G401 (cell line): ENCODE measurements around the gene CFAP61. TPM values are rescaled to one million over a fixed set of nuclear protein-coding genes. Genes with fewer than 3 reads are reported as not detected.
"Not testable (repeated sequence)": the region's sequence is repeated elsewhere in the genome, so short reads cannot be mapped to it uniquely, and the experiment has no call there.

Source experiments
- DNase-seq: peaks from one replicate; pipeline ENCODE4 v3.0.0-alpha.2; 2015; ENCODE audit warnings: low spot score
- in situ Hi-C: cut with HindIII; loops from 2 replicates; pipeline ENCODE4 v1.10.0; 2016; ENCODE audit warnings: low sequenced_read_pairs, mixed read lengths
- total RNA-seq: library from RNA; depleted of rRNA; stranded (reverse); fragments of >200 nt; shearing (Covaris generic); gene quantifications from 2 replicates; pipeline ENCODE4 v1.2.3, GENCODE V29; 2014; rRNA removed

CFAP61 gene
- not detected in 2 replicates for total RNA-seq

GRCh38 chr20:20052074-20052970 is at the start of gene CFAP61, which contains the start of gene CRNKL1:
Gene CFAP61, plus strand, starts transcription at chr20:20052532. Its CDS starts 4,122 bp downstream, at chr20:20056654.
Gene CRNKL1, minus strand, starts transcription at chr20:20052466. Its CDS starts 124 bp downstream, at chr20:20052342.
- DNase-seq = peak; percentile 96
- in situ Hi-C loops = no loop called here

GRCh38 chr20:20003031-20003954 is 49.0 kb upstream of the CFAP61 start:
- in situ Hi-C loops = no loop called here

GRCh38 chr20:20003955-20004322 is 48.4 kb upstream of the CFAP61 start:
- in situ Hi-C loops, DNase-seq: not testable (repeated sequence)

More at GRCh38 chr20:20003031-20003954, 49.0 kb upstream of the CFAP61 start:
- no peak for DNase-seq

- no peak for DNase-seq
- in situ Hi-C loops = no loop called here
Observed at GRCh38 chr20:20005342-20005741, 47.0 kb upstream of the CFAP61 start.

- DNase-seq = peak; percentile 36
- in situ Hi-C loops = no loop called here
Observed at GRCh38 chr20:20009784-20010253, 42.5 kb upstream of the CFAP61 start.

GRCh38 chr20:20010639-20011500 is 41.5 kb upstream of the CFAP61 start:
- in situ Hi-C loops = no loop called here
- peak; percentile 86 for DNase-seq

- no peak for DNase-seq
- in situ Hi-C loops = no loop called here
Observed at GRCh38 chr20:20012541-20012940, 39.8 kb upstream of the CFAP61 start.

GRCh38 chr20:20014659-20015058 is 37.7 kb upstream of the CFAP61 start:
- in situ Hi-C loops = no loop called here
- no peak for DNase-seq

GRCh38 chr20:20017001-20017843 is 35.1 kb upstream of the CFAP61 start, which contains the start of gene NAA20:
Gene NAA20, plus strand, starts transcription at chr20:20017362. Its CDS starts 35 bp downstream, at chr20:20017397.
- in situ Hi-C loops = no loop called here
- peak; percentile 95 for DNase-seq

GRCh38 chr20:20017844-20018185 is 34.5 kb upstream of the CFAP61 start:
- in situ Hi-C loops = no loop called here
- no peak for DNase-seq

- DNase-seq = no peak
- in situ Hi-C loops = no loop called here
Observed at GRCh38 chr20:20018366-20018765, 34.0 kb upstream of the CFAP61 start.

GRCh38 chr20:20019123-20019522 is 33.2 kb upstream of the CFAP61 start:
- no peak for DNase-seq
- in situ Hi-C loops = no loop called here

- in situ Hi-C loops = no loop called here
- DNase-seq = no peak
Observed at GRCh38 chr20:20020908-20021307, 31.4 kb upstream of the CFAP61 start.

- no peak for DNase-seq
- in situ Hi-C loops = no loop called here
Observed at GRCh38 chr20:20021835-20022234, 30.5 kb upstream of the CFAP61 start.

- in situ Hi-C loops = no loop called here
- DNase-seq = no peak
Observed at GRCh38 chr20:20022498-20022897, 29.8 kb upstream of the CFAP61 start.

- DNase-seq = no peak
- in situ Hi-C loops = no loop called here
Observed at GRCh38 chr20:20023395-20023794, 28.9 kb upstream of the CFAP61 start.

- in situ Hi-C loops = no loop called here
- DNase-seq = no peak
Observed at GRCh38 chr20:20024942-20025341, 27.4 kb upstream of the CFAP61 start.

GRCh38 chr20:20027284-20027683 is 25.0 kb upstream of the CFAP61 start:
- in situ Hi-C loops = no loop called here

More at GRCh38 chr20:20027284-20027683, 25.0 kb upstream of the CFAP61 start:
- no peak for DNase-seq
